Muscle layer of colon (tissue), 2 donors: ENCODE results near the gene TTC13.
A peak's percentile ranks its signal among the peaks of the same experiment; 100 is the strongest.

ENCODE experiments used
- H3K27ac ChIP-seq: one replicate; pipeline ENCODE4 v1.7.0; 2013; ENCODE audit warnings: low read depth, mild to moderate bottlenecking, low read length, moderate library complexity
- H3K27me3 ChIP-seq, 2 donors: one replicate each; pipeline ENCODE4 v1.7.0; 2013; ENCODE audit warnings: low read length in 2 of 2, mild to moderate bottlenecking in 2 of 2; ENCODE audit not compliant: insufficient read depth in 2 of 2, control insufficient read depth in 1 of 2
- H3K36me3 ChIP-seq: one replicate; pipeline ENCODE4 v1.7.0; 2013; ENCODE audit warnings: mild to moderate bottlenecking, low read length; ENCODE audit not compliant: insufficient read depth
- H3K4me1 ChIP-seq: one replicate; pipeline ENCODE4 v1.7.0; 2013; ENCODE audit warnings: mild to moderate bottlenecking, low read length; ENCODE audit not compliant: insufficient read depth
- H3K4me3 ChIP-seq, 2 donors: one replicate each; pipeline ENCODE4 v1.7.0; 2013; ENCODE audit warnings: low read length in 2 of 2, low read depth in 1 of 2, mild to moderate bottlenecking in 1 of 2, moderate library complexity in 1 of 2
- H3K9ac ChIP-seq: one replicate; pipeline ENCODE4 v1.7.0; 2013; ENCODE audit warnings: low read length
- H3K9me3 ChIP-seq: one replicate; pipeline ENCODE4 v1.7.0; 2013; ENCODE audit warnings: mild to moderate bottlenecking, low read length
- donor health status: abdominal sarcoma.
- donor health status: Adenocarcinoma of cecum.

Gene TTC13

DNA sequence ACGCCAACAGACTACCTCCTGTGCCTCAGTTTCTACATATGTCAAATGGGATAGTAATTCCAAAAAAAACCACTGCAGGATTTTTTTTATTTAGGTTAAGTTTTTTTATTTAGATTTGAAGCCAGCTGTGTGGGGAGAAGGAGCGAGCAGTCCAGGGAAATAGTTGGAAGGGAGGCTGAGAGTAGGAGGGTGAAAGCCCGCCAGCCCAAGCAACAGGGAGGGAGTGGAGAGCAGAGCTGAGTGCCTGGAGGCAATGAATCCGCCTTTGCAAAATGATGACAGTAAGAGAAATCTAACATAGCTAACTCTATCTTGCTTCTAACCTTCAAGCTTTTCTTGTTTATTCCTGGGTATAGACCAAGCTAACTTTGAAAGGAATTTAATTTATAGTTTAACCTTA, 94.7 kb downstream of the TTC13 start:
- H3K9ac ChIP-seq, result no peak overlapping the region
- no peaks in the 10 kb centered on the region for H3K36me3 ChIP-seq
- H3K9me3 ChIP-seq, result no peaks in the 10 kb centered on the region
- no peak overlapping the region for H3K27ac ChIP-seq
- H3K4me3 ChIP-seq, result no peak overlapping the region
- H3K4me1 ChIP-seq, result peaks cover 7% of the 10 kb centered on the region
- H3K27me3 ChIP-seq, result no peaks in the 10 kb centered on the region

DNA sequence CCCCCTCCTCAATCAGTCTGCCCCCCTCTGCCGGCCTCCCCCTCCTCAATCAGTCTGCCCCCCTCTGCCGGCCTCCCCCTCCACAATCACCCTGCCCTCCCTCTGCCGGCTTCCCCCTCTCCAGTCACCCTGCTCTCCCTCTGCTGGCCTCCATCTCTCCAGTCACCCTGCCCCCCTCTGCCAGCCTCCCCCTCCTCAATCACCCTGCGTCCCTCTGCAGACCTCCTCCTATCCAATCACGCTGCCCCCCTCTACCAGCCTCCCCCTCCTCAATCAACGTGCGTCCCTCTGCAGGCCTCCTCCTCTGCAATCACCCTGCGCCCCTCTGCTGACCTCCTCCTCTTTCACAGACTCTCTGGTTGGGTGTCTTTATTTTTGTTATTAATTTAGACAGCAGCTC, 98.9 kb downstream of the TTC13 start:
- Histone ChIP-seq H3K36me3 (no peaks in the 10 kb centered on the region), H3K4me3 (no peak overlapping the region), H3K27me3 (no peaks in the 10 kb centered on the region), H3K9me3 (no peaks in the 10 kb centered on the region), H3K27ac (no peak overlapping the region), H3K4me1 (peaks cover 17% of the 10 kb centered on the region), H3K9ac (no peak overlapping the region)

DNA sequence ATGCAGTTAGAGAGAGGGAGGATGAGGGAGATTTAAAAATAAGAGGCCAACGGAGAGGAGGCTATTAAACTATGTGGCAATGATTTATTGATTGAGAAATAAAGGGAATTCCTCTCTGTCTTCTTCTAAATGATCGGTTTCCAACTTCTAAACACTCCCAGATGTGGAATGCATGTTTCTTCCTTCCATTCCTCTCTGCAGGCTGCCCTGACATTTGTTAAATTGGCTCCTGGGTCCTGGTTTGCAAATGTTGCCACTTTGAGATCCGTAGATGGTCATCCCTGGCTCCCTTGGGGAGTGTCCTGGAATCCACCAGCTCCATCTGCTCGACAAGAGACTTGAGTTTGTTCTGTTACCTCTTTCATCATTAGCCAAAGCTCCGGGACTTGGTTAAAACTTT, 100.1 kb downstream of the TTC13 start:
- Histone ChIP-seq H3K27ac (no peak overlapping the region), H3K9me3 (no peaks in the 10 kb centered on the region), H3K4me3 (no peak overlapping the region), H3K4me1 (peaks cover 14% of the 10 kb centered on the region), H3K9ac (no peak overlapping the region), H3K36me3 (no peaks in the 10 kb centered on the region), H3K27me3 (no peaks in the 10 kb centered on the region)

DNA sequence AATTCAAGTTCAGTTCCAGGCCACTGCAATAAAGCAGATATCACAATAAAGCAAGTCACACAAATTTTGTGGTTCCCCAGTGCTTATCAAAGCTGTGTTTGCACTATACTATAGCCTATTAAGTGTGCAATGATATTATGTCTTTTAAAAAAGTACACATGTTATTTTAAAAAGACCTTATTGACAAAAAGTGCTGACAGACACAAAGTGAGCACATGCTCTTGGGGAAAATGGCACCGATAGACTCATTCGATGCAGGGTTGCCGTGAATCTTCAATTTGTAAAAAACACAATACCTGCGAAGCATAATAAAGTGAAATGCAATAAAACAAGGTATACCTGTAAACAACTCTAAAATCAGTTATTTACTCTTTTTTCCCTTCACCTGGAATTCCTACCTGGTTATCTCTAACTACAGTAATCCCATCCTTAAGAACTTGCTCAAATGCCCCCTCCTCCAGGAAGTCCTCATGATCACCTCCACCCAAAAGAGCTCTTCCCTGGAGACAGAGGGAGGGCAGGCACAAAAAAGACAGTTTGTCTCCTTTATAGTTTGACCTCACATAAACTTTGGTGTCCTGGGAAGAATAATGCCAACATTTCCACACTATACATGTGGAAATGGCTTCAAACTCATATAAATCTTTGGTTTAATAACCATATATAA, 100.6 kb downstream of the TTC13 start:
- no peak overlapping the region for H3K27ac ChIP-seq
- peaks cover 13% of the 10 kb centered on the region for H3K4me1 ChIP-seq
- H3K36me3 ChIP-seq, result no peaks in the 10 kb centered on the region
- no peak overlapping the region for H3K4me3 ChIP-seq
- H3K27me3 ChIP-seq, result no peaks in the 10 kb centered on the region
- H3K9me3 ChIP-seq, result no peaks in the 10 kb centered on the region
- H3K9ac ChIP-seq, result no peak overlapping the region

DNA sequence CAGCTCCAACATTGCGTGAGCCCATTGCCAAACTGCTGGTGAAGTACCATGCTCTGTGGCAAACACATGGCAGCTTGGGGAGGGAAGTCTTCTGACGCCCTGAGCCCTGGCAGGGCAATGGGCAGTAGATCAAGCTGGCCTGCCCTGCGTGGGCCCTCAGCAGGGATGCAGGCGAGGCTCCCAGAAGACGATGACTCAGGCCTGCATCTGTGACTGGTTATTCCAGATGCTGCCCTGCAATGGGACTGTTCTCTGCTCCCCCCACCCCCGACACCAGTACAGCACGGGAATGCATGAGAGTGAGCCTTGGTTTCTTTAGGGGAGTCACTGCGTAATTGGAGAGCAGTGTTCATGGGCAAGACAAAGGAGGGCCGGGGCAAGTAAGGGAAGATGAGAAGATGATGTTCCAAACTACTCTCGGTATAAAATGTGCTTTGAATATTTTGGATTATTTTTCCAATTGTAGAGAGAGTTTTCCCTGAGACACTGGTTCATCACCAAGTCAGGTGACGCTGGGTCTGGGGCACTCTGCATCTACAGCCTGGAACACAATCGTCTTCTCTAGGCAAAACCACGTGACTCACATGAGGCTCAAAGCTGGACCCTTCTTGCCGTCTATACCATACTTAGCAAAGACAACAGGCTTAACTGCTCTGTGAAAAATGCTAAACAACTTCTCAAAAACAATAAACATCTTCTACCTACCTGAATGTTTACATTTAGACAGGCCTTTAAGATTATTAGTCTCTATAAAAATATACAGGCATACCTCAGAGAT, 101.3 kb downstream of the TTC13 start:
- Histone ChIP-seq H3K9ac (no peak overlapping the region), H3K27me3 (no peaks in the 10 kb centered on the region), H3K36me3 (no peaks in the 10 kb centered on the region), H3K4me3 (no peak overlapping the region), H3K27ac (no peak overlapping the region), H3K9me3 (no peaks in the 10 kb centered on the region), H3K4me1 (peaks cover 13% of the 10 kb centered on the region)

DNA sequence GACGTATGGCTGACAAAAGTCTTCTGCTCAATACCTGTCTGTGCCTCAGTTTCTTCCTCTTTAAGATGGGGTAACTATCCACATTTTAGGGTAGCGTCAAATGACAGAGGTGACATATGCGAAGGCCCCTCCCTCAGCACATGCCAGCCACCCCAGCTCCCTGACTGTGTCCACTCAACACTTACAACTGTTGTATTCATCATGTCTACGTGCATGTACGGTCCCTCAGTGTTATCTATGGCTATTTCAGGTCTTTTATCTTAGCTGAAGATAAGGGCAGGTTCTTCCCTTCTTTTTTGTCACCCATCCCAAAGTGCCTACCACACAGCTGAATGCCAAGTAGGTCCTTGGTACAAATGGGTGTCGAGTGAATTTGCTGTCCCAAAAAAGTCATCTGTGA, 102.0 kb downstream of the TTC13 start:
- Histone ChIP-seq H3K9ac (no peak overlapping the region), H3K36me3 (no peaks in the 10 kb centered on the region), H3K9me3 (no peaks in the 10 kb centered on the region), H3K4me1 (peaks cover 13% of the 10 kb centered on the region), H3K4me3 (no peak overlapping the region), H3K27me3 (no peaks in the 10 kb centered on the region), H3K27ac (no peak overlapping the region)

DNA sequence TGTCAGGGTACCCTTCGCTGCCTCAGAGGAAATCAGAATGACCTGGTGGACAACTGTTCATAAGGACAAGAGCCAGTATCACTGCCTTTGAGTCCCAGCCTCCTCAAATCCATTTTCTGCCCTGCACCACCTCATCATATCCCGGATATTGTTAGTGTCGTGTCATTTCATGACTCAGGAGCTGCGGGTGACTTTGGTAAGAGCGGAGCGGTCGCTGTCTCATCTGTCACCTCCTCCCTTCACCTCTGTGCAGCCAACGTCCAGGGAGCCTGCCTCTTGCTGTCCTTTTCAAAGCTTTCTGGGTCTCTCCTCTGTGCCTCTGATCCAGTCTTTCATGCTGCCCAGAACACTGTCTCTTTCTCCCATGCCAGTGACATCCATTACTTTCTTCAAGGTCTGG, 103.3 kb downstream of the TTC13 start:
- Histone ChIP-seq H3K27ac (no peak overlapping the region), H3K36me3 (no peaks in the 10 kb centered on the region), H3K4me1 (peaks cover 13% of the 10 kb centered on the region), H3K4me3 (no peak overlapping the region), H3K27me3 (no peaks in the 10 kb centered on the region), H3K9me3 (no peaks in the 10 kb centered on the region), H3K9ac (no peak overlapping the region)

DNA sequence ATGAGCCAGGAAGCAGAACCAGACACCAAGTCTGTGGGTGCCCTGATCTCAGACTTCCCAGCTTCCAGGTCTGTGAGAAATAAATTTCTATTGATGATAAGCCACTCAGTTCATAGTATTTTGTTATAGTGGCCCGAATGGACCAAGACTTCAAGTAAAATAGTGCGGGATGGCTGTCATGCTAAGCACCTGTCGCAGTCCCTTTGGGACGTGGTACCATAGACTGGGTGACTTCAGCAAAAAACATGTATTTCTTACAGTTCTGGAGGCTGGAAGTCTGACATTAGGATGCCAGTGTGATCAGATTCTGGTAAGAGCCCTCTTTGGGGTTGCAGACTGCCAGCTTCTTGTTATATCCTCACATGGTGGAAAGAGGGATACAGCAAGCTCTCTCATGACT, 107.7 kb downstream of the TTC13 start:
- Histone ChIP-seq H3K4me1 (peaks cover 22% of the 10 kb centered on the region), H3K9me3 (no peaks in the 10 kb centered on the region), H3K27ac (no peak overlapping the region), H3K27me3 (no peaks in the 10 kb centered on the region), H3K36me3 (no peaks in the 10 kb centered on the region), H3K4me3 (no peak overlapping the region), H3K9ac (no peak overlapping the region)

DNA sequence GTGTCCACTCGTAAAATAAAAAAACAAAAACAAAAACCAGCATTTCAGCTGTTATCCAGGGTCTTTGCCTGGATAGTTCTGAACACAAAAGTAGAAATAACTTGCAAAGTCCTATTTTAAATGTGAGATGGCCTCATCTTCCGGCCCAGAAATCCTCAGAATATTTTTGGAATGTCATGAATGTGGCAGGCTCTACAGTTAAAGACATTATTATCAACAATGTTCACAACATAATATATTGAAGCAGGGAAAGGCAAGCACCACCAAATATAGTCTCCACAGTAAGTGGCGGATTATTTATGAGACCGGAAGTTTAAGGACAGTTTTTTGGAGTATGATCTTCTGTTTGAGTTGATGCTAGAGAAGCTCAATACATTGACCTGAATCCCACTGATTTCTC, 109.2 kb downstream of the TTC13 start:
- H3K27ac ChIP-seq, result no peak overlapping the region
- H3K4me1 ChIP-seq, result peaks cover 36% of the 10 kb centered on the region
- no peak overlapping the region for H3K9ac ChIP-seq

DNA sequence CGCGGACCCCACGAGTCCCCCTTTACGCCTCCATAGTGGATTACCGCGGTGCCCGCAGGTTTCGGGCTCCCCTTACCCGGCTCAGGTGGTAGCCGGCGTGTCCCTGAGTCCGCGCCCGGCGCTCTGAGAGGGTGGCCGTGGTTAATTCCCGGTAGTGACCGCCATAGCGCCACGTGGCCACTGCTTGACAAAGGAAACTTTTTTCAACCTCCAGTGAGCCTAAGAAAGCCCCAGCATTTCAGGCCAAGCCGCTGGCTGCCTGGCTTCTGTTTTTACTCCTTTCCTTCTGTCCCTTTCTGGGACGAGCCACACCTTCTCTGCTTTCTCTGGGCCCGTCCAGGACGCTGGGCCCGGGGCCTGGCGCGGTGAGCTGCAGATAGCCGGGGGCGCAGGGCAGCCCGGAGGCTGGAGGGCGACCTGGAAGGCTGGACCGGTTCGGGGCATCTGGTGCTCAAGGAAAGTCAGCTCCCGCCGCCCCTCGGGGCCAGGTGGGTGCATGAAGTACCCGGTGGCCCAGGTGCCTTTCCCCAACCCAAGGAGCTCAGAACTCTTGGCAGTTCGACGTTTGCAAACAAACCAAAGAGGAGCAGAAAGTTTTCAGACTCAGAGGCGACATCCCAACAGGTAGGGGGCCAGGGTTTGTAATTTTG, 109.8 kb downstream of the TTC13 start:
- H3K4me3 ChIP-seq, result peak overlapping the region; percentile 29 to 66
- no peaks in the 10 kb centered on the region for H3K9me3 ChIP-seq
- peak overlapping the region; percentile 67 for H3K27ac ChIP-seq
- H3K9ac ChIP-seq, result peak overlapping the region; percentile 50
- H3K36me3 ChIP-seq, result no peaks in the 10 kb centered on the region
- no peaks in the 10 kb centered on the region for H3K27me3 ChIP-seq
- H3K4me1 ChIP-seq, result peaks cover 41% of the 10 kb centered on the region

More for the DNA sequence above, 109.2 kb downstream of the TTC13 start:
- Histone ChIP-seq H3K36me3 (no peaks in the 10 kb centered on the region), H3K4me3 (peak overlapping the region in 1 of 2 donors; percentile 66), H3K27me3 (no peaks in the 10 kb centered on the region), H3K9me3 (no peaks in the 10 kb centered on the region)

DNA sequence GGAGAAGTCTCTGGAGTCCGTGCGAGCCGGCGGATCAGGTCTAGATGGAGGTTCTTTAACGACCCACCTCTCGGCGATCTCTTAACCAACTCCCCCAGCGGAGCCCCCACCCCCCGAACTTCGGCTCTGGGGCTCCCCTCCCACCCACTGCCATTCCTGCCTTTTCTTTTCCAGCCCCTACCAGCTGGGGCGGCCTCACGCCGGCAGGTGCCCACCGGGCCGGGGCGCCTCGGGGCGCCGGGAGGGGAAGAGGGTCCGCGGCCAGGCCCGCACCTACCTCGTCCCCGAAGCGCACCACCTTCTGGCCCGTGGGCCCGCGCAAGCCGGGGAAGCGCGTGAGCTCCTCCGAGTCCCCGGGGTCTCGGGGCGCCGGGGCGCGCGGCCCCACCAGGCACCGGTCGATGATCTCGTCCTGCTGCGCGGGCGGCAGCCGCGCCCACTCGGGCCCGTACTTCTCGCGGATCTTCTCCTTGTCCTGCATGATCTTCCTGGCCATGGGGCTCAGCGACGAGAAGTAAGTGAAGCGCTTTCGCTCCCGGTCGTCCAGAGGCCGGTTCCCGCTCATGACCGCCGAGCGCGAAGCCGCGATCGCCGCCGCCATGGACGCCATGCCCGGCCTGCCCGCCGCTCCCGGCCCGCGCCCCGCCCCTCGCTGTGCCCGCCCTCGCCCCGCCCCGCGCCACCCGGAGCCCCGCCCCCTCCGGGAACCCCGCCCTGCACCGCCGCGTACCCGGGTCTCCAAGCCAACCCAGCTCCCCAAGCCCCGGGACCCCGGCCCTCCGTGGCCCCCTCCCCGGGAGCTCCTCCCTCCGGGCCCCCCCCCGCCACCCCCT, 110.5 kb downstream of the TTC13 start, which contains the start of gene C1orf198:
Gene C1orf198, minus strand, starts transcription at position 619 of the 833 bp plus-strand sequence. Its CDS starts 9 bp downstream, at position 610.
- H3K4me1 ChIP-seq, result peaks cover 46% of the 10 kb centered on the region
- H3K27ac ChIP-seq, result peak within 1 kb of the TSS; percentile 75
- peak within 1 kb of the TSS; percentile 68 for H3K9ac ChIP-seq
- no peaks in the 10 kb centered on the region for H3K27me3 ChIP-seq
- H3K4me3 ChIP-seq, result peak within 1 kb of the TSS; percentile 73 to 89
- no peaks in the 10 kb centered on the region for H3K36me3 ChIP-seq
- no peaks in the 10 kb centered on the region for H3K9me3 ChIP-seq
